COLO829 (cell line): Measurements from ENCODE around the gene AP2A2.

ENCODE experiments used
- DNase-seq: peaks from one replicate; pipeline ENCODE4 v3.0.0; 2012; ENCODE audit warnings: low spot score

AP2A2 gene

GRCh38 chr11:1059759-1060158, 134.1 kb downstream of the AP2A2 start:
- DNase-seq = no peak

GRCh38 chr11:1060410-1060809, 134.7 kb downstream of the AP2A2 start:
- no peak for DNase-seq

GRCh38 chr11:1060852-1061616, 135.4 kb downstream of the AP2A2 start:
- DNase-seq = peak; percentile 21
